GM15510 (cell line): Measurements from ENCODE around the gene RPL37A.

Source experiments
- POLR2A ChIP-seq: IDR thresholded peaks from 3 replicates; pipeline ENCODE4 v1.6.1; 2011; ENCODE audit warnings: borderline replicate concordance; ENCODE audit not compliant: insufficient read length; ENCODE audit errors: extremely low read depth

The RPL37A gene

GRCh38 chr2:216498379-216499352, at the start of gene RPL37A:
Gene RPL37A, plus strand, starts transcription at chr2:216498844. Its CDS starts 31 bp downstream, at chr2:216498875.
- peak; percentile 99 for TF ChIP-seq POLR2A

GRCh38 chr2:216450346-216450745, 48.3 kb upstream of the RPL37A start:
- TF ChIP-seq POLR2A, result no peak

GRCh38 chr2:216450784-216451183, 47.9 kb upstream of the RPL37A start:
- TF ChIP-seq POLR2A, result no peak

GRCh38 chr2:216453955-216454614, 44.6 kb upstream of the RPL37A start:
- TF ChIP-seq POLR2A, result no peak

- no peak for TF ChIP-seq POLR2A
These were observed 35.5 kb upstream of the RPL37A start for GRCh38 chr2:216463148-216463547.

- TF ChIP-seq POLR2A, result no peak
These were observed 34.4 kb upstream of the RPL37A start for GRCh38 chr2:216464104-216464720.

- TF ChIP-seq POLR2A, result no peak
These were observed 33.0 kb upstream of the RPL37A start for GRCh38 chr2:216465579-216466195.

GRCh38 chr2:216467845-216468244, 30.8 kb upstream of the RPL37A start:
- no peak for TF ChIP-seq POLR2A

GRCh38 chr2:216469661-216470060, 29.0 kb upstream of the RPL37A start:
- TF ChIP-seq POLR2A, result no peak

GRCh38 chr2:216473187-216473586, 25.5 kb upstream of the RPL37A start:
- no peak for TF ChIP-seq POLR2A

- no peak for TF ChIP-seq POLR2A
These were observed 23.5 kb upstream of the RPL37A start for GRCh38 chr2:216474925-216475670.

- no peak for TF ChIP-seq POLR2A
These were observed 22.9 kb upstream of the RPL37A start for GRCh38 chr2:216475767-216476166.

- TF ChIP-seq POLR2A, result no peak
These were observed 21.2 kb upstream of the RPL37A start for GRCh38 chr2:216477283-216478035.

- no peak for TF ChIP-seq POLR2A
These were observed 20.5 kb upstream of the RPL37A start for GRCh38 chr2:216478151-216478550.

- no peak for TF ChIP-seq POLR2A
These were observed 19.9 kb upstream of the RPL37A start for GRCh38 chr2:216478791-216479190.
